IPS-15b (cell line): ENCODE measurements around the gene DIP2C.
"Not testable (repeated sequence)": the region's sequence is repeated elsewhere in the genome, so short reads cannot be mapped to it uniquely, and the experiment has no call there.

Experiments used
- H3K27me3 ChIP-seq: one replicate; pipeline ENCODE4 v1.6.1; 2013; ENCODE audit warnings: low read length; ENCODE audit not compliant: control insufficient read depth, insufficient read depth
- H3K36me3 ChIP-seq: one replicate; pipeline ENCODE4 v1.6.1; 2013; ENCODE audit warnings: low read length; ENCODE audit not compliant: control insufficient read depth, insufficient read depth
- H3K4me1 ChIP-seq: one replicate; pipeline ENCODE4 v1.6.1; 2013; ENCODE audit warnings: mild to moderate bottlenecking, low read length; ENCODE audit not compliant: control insufficient read depth, insufficient read depth
- H3K4me3 ChIP-seq: one replicate; pipeline ENCODE4 v1.5.1; 2013; ENCODE audit warnings: low read depth, low read length
- H3K9ac ChIP-seq: one replicate; pipeline ENCODE4 v1.6.1; 2013; ENCODE audit warnings: low read depth, mild to moderate bottlenecking, low read length
- H3K9me3 ChIP-seq: one replicate; pipeline ENCODE4 v1.6.1; 2013; ENCODE audit warnings: mild to moderate bottlenecking, low read length; ENCODE audit not compliant: control insufficient read depth, insufficient read depth

DIP2C gene

DNA sequence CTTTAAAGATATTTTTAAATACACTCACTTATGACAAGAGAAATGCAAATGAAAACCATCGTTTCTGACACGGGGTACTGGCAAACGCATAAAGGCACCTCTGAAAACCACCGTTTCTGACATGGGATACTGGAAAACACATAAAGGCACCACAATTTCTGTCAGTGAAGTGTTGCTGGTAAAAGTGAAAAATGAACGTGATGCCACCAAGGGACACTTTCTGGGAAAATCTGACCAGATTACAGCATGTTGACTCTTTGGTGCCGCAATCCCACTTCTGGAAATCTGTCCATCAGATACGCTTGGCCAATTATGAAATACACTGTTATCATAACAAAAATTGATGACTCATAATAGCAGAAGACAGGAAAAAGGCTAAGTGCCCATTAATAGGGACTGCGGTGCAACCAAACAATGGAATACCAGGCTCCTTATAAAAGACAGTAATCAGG is 422.5 kb downstream of the DIP2C start:
- H3K4me3 ChIP-seq = no peak overlapping the region
- H3K9ac ChIP-seq = no peak overlapping the region
- no peaks in the 10 kb centered on the region for H3K36me3 ChIP-seq
- H3K4me1 ChIP-seq = no peaks in the 10 kb centered on the region
- H3K27me3 ChIP-seq = no peaks in the 10 kb centered on the region
- no peaks in the 10 kb centered on the region for H3K9me3 ChIP-seq

DNA sequence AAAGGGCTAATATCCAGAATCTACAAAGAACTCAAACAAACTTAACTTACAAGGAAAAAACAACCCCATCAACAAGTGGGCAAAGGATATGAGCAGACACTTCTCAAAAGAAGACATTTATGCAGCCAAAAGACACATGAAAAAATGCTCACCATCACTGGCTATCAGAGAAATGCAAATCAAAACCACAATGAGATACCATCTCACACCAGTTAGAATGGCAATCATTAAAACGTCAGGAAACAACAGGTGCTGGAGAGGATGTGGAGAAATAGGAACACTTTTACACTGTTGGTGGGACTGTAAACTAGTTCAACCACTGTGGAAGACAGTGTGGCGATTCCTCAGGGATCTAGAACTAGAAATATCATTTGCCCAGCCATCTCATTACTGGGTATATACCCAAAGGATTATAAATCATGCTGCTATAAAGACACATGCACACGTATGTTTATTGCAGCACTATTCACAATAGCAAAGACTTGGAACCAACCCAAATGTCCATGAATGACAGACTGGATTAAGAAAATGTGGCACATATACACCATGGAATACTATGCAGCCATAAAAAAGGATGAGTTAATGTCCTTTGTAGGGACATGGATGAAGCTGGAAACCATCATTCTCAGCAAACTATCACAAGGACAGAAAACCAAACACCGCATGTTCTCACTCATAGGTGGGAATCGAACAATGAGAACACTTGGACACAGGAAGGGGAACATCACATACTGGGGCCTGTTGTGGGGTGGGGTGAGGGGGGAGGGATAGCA is 423.5 kb downstream of the DIP2C start:
- not testable (repeated sequence) for H3K4me3 ChIP-seq, H3K9me3 ChIP-seq

DNA sequence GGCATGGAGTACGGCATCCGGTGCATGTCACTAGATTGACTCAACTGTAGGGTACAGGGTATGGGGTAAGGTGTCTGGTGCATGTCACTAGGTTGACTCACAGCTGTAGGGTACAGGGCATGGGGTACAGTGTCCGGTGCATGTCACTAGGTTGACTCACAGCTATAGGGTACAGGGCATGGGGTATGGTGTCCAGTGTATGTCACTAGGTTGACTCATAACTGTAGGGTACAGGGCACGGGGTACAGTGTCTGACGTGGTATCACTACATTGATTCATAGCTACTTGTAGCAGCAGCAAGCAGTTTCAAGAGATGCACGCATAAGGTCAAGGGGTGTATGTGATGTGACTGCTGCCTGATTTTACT is 424.4 kb downstream of the DIP2C start:
- H3K4me1 ChIP-seq, H3K9ac ChIP-seq, H3K27me3 ChIP-seq, H3K9me3 ChIP-seq, H3K36me3 ChIP-seq, H3K4me3 ChIP-seq: not testable (repeated sequence)

More for the DNA sequence above, 423.5 kb downstream of the DIP2C start:
- not testable (repeated sequence) for H3K27me3 ChIP-seq, H3K9ac ChIP-seq, H3K4me1 ChIP-seq, H3K36me3 ChIP-seq

DNA sequence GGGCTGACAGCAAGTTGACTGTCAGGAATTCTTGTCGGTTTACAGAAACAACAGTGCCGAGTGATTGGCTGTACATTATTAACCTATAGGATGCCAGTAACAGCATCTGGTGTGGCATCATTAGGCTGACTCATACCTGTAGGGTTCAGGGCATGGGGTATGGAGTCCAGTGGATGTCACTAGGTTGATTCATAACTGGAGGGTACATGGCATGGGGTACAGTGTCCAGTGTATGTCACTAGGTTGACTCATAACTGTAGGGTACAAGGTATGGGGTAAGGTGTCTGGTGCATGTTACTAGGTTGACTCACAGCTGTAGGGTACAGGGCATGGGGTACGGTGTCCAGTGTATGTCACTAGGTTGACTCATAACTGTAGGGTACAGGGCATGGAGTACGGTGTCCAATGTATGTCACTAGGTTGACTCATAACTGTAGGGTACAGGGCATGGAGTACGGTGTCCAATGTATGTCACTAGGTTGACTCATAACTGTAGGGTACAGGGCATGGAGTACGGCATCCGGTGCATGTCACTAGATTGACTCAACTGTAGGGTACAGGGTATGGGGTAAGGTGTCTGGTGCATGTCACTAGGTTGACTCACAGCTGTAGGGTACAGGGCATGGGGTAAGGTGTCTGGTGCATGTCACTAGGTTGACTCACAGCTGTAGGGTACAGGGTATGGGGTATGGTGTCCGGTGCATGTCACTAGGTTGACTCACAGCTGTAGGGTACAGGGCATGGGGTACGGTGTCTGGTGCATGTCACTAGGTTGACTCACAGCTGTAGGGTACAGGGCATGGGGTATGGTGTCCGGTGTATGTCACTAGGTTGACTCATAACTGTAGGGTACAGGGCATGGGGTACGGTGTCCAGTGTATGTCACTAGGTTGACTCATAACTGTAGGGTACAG is 425.1 kb downstream of the DIP2C start:
- not testable (repeated sequence) for H3K9me3 ChIP-seq, H3K36me3 ChIP-seq, H3K27me3 ChIP-seq, H3K4me1 ChIP-seq, H3K9ac ChIP-seq, H3K4me3 ChIP-seq

DNA sequence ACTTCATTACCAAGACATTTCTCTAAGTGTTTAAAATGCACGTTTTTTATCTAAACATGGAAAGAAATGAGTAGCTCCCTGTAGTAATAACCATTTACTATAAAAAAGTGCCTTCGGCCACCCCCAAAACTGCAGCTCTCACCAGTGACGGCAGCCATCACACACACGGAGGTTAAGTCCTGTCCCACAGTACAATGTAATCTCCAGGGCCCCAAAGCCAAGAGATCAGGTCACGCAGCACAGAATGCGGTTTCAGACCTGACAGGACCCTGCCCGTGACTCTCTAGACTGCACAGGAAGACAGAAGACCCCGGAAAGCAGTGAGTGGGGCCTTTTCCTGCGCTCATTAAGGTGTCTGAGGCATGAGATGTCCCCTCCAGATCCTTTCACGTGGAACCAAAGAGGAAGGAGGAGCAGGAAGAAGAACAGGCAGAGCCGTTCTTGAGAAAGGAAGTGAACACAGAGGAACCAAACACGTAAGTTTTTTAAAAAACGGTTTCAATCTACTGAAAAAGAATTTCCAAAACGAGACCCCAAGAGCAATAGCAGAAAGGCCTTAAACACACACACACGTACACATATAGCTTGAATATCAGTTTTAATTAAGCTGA is 428.5 kb downstream of the DIP2C start:
- Histone ChIP-seq H3K36me3 (no peaks in the 10 kb centered on the region), H3K9me3 (no peaks in the 10 kb centered on the region), H3K9ac (no peak overlapping the region), H3K4me1 (no peaks in the 10 kb centered on the region), H3K27me3 (no peaks in the 10 kb centered on the region), H3K4me3 (no peak overlapping the region)

DNA sequence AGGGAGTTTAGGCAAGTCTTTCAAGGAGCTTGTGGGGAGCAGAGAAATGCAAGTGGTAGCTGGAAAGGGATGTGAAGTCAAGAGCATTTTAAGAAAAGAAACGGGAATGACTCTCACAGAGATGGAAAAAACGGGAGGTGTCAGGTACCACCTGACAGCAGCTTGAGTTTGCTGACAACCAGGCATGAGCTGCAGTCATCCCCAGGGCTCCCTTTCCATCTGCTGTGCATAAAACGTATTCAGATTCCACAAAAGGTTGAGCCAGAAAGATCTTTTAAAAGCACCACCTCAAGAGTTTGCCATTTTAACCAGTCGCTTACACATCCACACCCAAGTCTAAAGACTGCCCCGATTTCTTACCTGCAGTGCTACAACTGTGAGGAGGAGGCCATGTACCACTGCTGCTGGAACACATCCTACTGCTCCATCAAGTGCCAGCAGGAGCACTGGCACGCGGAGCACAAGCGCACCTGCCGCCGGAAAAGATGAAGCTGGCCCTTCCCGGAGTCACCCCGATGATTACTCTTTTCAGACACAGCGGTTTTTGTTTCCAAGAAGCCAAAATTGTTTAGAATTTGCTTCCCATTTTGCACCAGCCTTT is 437.4 kb downstream of the DIP2C start:
- H3K9me3 ChIP-seq = no peaks in the 10 kb centered on the region
- peaks cover 8% of the 10 kb centered on the region for H3K36me3 ChIP-seq
- no peaks in the 10 kb centered on the region for H3K4me1 ChIP-seq
- no peaks in the 10 kb centered on the region for H3K27me3 ChIP-seq
- H3K9ac ChIP-seq = no peak overlapping the region
- H3K4me3 ChIP-seq = no peak overlapping the region

DNA sequence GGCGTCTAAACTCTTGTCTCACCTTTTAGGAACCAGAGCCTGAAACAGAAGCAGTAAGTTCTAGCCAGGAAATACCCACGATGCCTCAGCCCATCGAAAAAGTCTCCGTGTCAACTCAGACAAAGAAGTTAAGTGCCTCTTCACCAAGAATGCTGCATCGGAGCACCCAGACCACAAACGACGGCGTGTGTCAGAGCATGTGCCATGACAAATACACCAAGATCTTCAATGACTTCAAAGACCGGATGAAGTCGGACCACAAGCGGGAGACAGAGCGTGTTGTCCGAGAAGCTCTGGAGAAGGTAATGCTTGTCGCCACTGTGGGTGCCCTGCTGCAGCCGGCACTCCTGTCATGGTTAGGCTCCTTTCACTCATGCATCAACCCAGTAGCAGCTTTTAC is 441.2 kb downstream of the DIP2C start:
- Histone ChIP-seq H3K4me3 (no peak overlapping the region), H3K9ac (no peak overlapping the region), H3K36me3 (peaks cover 8% of the 10 kb centered on the region), H3K27me3 (no peaks in the 10 kb centered on the region), H3K9me3 (no peaks in the 10 kb centered on the region), H3K4me1 (no peaks in the 10 kb centered on the region)

DNA sequence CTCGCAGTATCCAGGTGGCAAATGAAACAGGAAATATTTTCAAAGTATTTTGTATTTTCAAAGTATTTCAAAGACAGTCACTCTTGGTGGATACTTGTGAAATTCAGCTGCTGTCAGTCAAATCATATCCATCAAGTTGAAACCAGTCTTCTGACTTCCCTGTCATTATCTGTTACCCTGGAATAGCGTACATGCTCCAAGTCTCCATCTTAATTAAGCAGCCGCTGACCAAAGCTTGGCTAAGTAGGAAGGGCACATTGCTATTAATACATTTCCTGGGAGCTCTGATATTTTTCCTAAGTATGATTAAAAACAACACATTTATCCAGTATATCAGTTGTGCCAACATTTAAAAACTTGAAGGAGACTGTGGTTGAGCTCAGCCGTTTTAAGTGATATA is 442.0 kb downstream of the DIP2C start:
- H3K27me3 ChIP-seq = no peaks in the 10 kb centered on the region
- peaks cover 8% of the 10 kb centered on the region for H3K36me3 ChIP-seq
- no peak overlapping the region for H3K4me3 ChIP-seq

DNA sequence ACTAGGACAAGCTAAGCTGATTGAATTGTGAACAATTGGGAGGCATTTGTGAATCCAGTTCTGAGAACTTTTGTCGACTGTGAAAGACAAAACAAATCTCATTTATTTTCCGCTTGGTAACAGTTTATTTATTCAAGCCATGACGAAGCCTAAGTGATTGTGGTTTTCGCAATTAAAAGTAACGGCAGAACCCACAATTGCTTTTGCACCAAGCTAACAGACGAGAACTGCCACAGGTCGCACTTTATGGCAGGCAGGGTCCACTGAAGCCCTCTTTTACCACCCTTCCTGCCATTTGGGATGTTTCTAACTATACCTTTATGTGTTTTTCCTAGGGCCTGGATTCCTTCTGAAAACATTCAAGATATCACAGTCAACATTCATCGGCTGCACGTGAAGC is 443.0 kb downstream of the DIP2C start:
- no peaks in the 10 kb centered on the region for H3K4me1 ChIP-seq
- no peak overlapping the region for H3K9ac ChIP-seq
- no peaks in the 10 kb centered on the region for H3K9me3 ChIP-seq
- H3K36me3 ChIP-seq = peaks cover 8% of the 10 kb centered on the region
- no peaks in the 10 kb centered on the region for H3K27me3 ChIP-seq
- H3K4me3 ChIP-seq = no peak overlapping the region

More for the DNA sequence above, 442.0 kb downstream of the DIP2C start:
- Histone ChIP-seq H3K4me1 (no peaks in the 10 kb centered on the region), H3K9ac (no peak overlapping the region), H3K9me3 (no peaks in the 10 kb centered on the region)

DNA sequence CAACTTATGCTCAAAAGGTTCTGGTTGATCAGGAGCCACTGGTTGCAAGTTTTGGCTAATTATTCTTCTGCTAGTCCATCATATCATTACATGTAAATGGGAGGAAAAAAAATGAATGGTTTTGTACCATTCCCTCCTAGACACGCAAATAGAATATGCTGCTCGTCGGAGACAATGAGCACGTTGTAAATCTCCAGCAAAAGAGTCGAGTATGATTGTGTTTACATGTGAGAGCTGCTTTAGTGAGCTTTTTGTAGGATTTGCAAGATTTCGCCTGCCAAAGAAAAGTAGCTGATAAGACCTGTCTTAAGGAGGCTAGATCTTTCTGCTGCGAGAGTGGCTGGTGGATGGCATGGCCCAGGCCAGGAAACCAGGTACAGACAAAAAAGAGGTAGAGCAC is 445.2 kb downstream of the DIP2C start:
- Histone ChIP-seq H3K27me3 (no peaks in the 10 kb centered on the region), H3K36me3 (peaks cover 8% of the 10 kb centered on the region), H3K9ac (no peak overlapping the region), H3K9me3 (no peaks in the 10 kb centered on the region), H3K4me1 (no peaks in the 10 kb centered on the region), H3K4me3 (no peak overlapping the region)

DNA sequence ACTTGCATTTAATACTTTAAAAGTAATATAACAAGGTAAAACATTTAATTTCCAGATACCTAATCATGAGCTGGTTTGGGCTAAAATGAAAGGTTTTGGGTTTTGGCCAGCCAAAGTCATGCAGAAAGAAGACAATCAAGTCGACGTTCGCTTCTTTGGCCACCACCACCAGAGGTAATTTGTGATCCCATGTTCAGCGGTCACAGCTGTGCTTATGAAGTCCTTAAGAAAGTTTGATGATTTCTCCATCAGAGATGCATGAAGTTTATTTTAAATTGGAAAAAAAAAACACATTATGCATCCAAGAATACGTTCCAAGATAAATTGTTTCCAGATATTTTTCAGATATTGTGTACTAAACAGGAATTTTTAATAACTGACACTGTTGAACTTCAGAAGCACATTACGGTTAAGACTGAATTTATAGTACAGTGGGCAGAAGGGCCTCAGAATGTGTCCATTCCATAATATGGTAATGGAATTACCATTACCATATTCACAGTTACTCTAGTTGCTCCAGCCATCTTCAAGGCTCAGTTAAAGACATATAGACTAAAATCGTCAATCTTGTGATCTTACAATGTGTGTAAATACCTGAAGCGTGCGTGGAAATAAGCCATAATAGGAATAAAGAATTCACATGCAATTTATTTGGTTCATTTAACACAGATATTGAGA is 447.4 kb downstream of the DIP2C start:
- Histone ChIP-seq H3K27me3 (no peaks in the 10 kb centered on the region), H3K36me3 (no peaks in the 10 kb centered on the region), H3K9me3 (no peaks in the 10 kb centered on the region), H3K4me3 (no peak overlapping the region), H3K4me1 (no peaks in the 10 kb centered on the region), H3K9ac (no peak overlapping the region)
